RWPE1 (cell line): ENCODE measurements around the gene VPS13D.

Experiments
- CTCF ChIA-PET: fragments of 350-600 bp; sonication (Branson Sonifier 250); formaldehyde crosslinking; extraction: SDS; loops from one replicate; lab custom pipeline; 2021; lab: Yijun Ruan, JAX
- POLR2A ChIA-PET: fragments of 400-600 bp; formaldehyde crosslinking; extraction: SDS; loops from one replicate; lab custom pipeline; 2020; ENCODE audit warnings: antibody characterized with exemption; ENCODE audit not compliant: low non-redundant PET; lab: Yijun Ruan, JAX
- DNase-seq: peaks from one replicate; pipeline ENCODE4 v3.0.0; 2012; ENCODE audit warnings: low spot score
- H3K27ac ChIP-seq: fragments of 450-650 bp; 2 replicates; pipeline ENCODE4 v1.5.1; 2017
- TF ChIP-seq, protein P1 (sequence below): fragments of 450-650 bp; conservative IDR thresholded peaks from 2 replicates; pipeline ENCODE4 v1.5.1; 2017; ENCODE audit warnings: low read depth, mild to moderate bottlenecking

VPS13D gene

DNA sequence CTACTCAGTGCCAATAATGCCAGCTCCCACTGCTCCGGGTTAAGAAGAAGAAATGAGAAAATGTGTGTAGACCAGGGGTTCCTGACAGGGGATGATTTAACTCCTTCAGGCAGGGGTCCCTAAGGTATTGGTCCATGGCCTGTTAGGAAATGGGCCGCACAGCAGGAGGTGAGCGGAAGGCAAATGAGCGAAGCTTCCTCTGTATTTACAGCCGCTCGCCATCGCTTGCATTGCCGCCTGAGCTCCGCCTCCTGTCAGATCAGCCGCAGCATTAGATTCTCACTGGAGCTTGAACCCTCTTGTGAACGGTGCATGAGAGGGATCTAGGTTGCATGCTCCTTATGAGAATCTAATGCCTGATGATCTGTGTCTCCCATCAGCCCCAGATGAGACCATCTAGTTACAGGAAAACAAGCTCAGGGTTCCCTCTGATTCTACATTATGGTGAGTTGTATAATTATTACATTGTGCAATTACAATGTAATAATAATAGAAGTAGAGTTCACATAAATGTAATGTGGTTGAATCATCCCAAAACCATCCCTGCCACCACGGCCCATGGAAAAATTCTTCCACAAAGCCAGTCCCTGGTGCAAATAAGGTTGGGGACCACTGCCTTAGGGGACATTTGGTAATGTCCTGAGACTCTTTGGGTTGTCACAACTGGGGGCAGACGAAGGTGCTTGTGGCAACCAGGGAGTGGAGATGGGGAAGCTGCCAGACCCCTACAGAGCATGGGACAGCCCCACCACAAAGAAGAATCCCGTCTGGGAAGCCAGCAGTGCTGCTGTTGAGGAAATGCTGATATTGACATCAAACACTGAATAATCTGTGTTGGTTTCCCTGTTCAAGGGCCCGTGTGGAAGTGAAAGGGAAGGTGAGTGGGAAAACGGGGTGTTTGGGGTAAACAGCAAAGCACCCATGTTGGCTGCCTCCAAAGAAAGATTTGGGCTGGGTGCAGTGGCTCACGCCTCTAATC, 327.4 kb downstream of the VPS13D start:
- TF ChIP-seq, protein P1, sequence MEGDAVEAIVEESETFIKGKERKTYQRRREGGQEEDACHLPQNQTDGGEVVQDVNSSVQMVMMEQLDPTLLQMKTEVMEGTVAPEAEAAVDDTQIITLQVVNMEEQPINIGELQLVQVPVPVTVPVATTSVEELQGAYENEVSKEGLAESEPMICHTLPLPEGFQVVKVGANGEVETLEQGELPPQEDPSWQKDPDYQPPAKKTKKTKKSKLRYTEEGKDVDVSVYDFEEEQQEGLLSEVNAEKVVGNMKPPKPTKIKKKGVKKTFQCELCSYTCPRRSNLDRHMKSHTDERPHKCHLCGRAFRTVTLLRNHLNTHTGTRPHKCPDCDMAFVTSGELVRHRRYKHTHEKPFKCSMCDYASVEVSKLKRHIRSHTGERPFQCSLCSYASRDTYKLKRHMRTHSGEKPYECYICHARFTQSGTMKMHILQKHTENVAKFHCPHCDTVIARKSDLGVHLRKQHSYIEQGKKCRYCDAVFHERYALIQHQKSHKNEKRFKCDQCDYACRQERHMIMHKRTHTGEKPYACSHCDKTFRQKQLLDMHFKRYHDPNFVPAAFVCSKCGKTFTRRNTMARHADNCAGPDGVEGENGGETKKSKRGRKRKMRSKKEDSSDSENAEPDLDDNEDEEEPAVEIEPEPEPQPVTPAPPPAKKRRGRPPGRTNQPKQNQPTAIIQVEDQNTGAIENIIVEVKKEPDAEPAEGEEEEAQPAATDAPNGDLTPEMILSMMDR: no peak
- CTCF ChIA-PET: interaction anchor here (0.7 kb wide), 1 partner anchor 51 kb away, joined by 3 read pairs; no protein-coding TSS in a partner anchor
- no peak for DNase-seq
- POLR2A ChIA-PET: no interaction called here
- no peak overlapping the region for H3K27ac ChIP-seq

DNA sequence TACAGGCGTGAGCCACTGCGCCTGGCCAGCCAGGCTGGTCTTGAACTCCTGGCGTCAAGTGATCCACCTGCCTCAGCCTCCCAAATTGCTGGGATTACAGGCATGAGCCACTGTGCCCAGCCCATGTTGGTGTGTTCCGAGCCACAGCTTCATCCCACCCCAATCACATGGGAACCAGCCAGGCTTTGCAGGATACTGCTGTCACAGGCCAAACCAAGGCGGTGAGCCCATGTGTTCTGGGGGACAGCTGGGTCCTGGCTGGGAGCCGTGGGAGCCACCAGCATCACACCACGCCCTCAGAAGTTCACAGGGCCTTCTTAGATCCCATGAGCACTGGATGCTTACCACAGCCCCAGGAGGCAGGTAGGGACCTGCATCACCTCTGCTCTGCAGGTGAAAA, 331.3 kb downstream of the VPS13D start:
- CTCF ChIA-PET: no interaction called here

More for the DNA sequence above, 331.3 kb downstream of the VPS13D start:
- TF ChIP-seq, protein P1: no peak
- POLR2A ChIA-PET: no interaction called here
- DNase-seq: no peak
- no peak overlapping the region for H3K27ac ChIP-seq
